HCT116 (cell line): ENCODE data around the gene GNG2. TPM values are rescaled to one million over a fixed set of nuclear protein-coding genes. Genes with fewer than 3 reads are reported as not detected.

Experiments
- ATAC-seq: fragments of 200-7000 bp; cut with Tn5 transposase; 2 replicates; pipeline ENCODE4 v1.9.1; 2020; ENCODE audit warnings: mild to moderate bottlenecking, moderate library complexity
- BruUV-seq: library from RNA; stranded (reverse); fragments of 400-500 nt; replicated peaks from 2 replicates; lab custom pipeline; 2021; lab: Mats Ljungman, UMichigan
- CTCF ChIA-PET: fragments of 300-600 bp; sonication (Branson Sonifier 250); formaldehyde crosslinking; loops from one replicate; lab custom pipeline; 2021; ENCODE audit warnings: antibody characterized with exemption; lab: Charles Lee
- POLR2A ChIA-PET: fragments of 300-600, 350-600 bp; sonication (Branson Sonifier 250); formaldehyde crosslinking; loops from one replicate; lab custom pipeline; 2021; ENCODE audit warnings: antibody characterized with exemption; lab: Charles Lee
- RAD21 ChIA-PET, 2 experiments: fragments of 300-600 bp; sonication (Branson Sonifier 250); formaldehyde crosslinking; loops; one replicate each; lab custom pipeline; 2023; ENCODE audit warnings: low total read pairs in 2 of 2; ENCODE audit not compliant: uncharacterized antibody in 2 of 2, unreplicated experiment in 2 of 2, low non-redundant PET in 1 of 2; lab: Charles Lee
- DNase-seq: peaks from one replicate; pipeline ENCODE4 v3.0.0-alpha.2; 2010; ENCODE audit warnings: low read depth, low spot score
- H2AFZ ChIP-seq: fragments of 200-600 bp; shearing (Covaris generic), sonication (generic); 2 replicates; pipeline ENCODE4 v1.6.1; 2017; ENCODE audit warnings: low read depth, mixed run types, mixed read lengths, antibody characterized with exemption, low read length; ENCODE audit not compliant: poor library complexity, severe bottlenecking
- H3K27ac ChIP-seq: 2 replicates; pipeline ENCODE4 v1.5.1; 2012; ENCODE audit warnings: low read depth, low read length
- H3K27me3 ChIP-seq: fragments of 200-600 bp; sonication (generic); 2 replicates; pipeline ENCODE4 v1.6.1; 2016; ENCODE audit warnings: mixed run types, low read length, mixed read lengths; ENCODE audit not compliant: insufficient read depth
- H3K36me3 ChIP-seq, 2 experiments: fragments of 200-500 bp in 1 of 2; fragments of 200-600 bp in 1 of 2; sonication (Bioruptor generic) in 1 of 2; sonication (generic) in 1 of 2; 2 replicates each; pipeline versions ENCODE4 v1.5.1 to v1.6.1; 2014 to 2016; ENCODE audit warnings: low read length in 2 of 2, inconsistent platforms in 1 of 2, mixed read lengths in 1 of 2, mixed run types in 1 of 2; ENCODE audit not compliant: insufficient read depth in 2 of 2, control insufficient read depth in 1 of 2
- H3K4me1 ChIP-seq, 2 experiments: fragments of 200-600 bp in 1 of 2; sonication (generic) in 1 of 2; 2 replicates each; pipeline versions ENCODE4 v1.5.1 to v1.6.1; 2012 to 2017; ENCODE audit warnings: low read length in 2 of 2, inconsistent platforms in 1 of 2, mild to moderate bottlenecking in 1 of 2, mixed read lengths in 1 of 2, mixed run types in 1 of 2, moderate library complexity in 1 of 2; ENCODE audit not compliant: insufficient read depth in 2 of 2, control insufficient read depth in 1 of 2
- H3K4me2 ChIP-seq: fragments of 200-600 bp; sonication (generic); 2 replicates; pipeline ENCODE4 v1.6.1; 2017; ENCODE audit warnings: mixed run types, low read length, mixed read lengths
- H3K4me3 ChIP-seq, 2 experiments: fragments of 200-600 bp in 1 of 2; sonication (generic) in 1 of 2; replicated peaks in 1 of 2; 2 replicates each; pipeline ENCODE4 v1.5.1; 2011 to 2016; ENCODE audit warnings: low read length in 2 of 2, control low read depth in 1 of 2, low read depth in 1 of 2, mild to moderate bottlenecking in 1 of 2, mixed read lengths in 1 of 2, mixed run types in 1 of 2
- H3K79me2 ChIP-seq: fragments of 200-600 bp; sonication (generic); 2 replicates; pipeline ENCODE4 v1.6.1; 2017; ENCODE audit warnings: mild to moderate bottlenecking, mixed run types, low read length, moderate library complexity, mixed read lengths; ENCODE audit not compliant: insufficient read depth
- H3K9ac ChIP-seq: fragments of 200-600 bp; sonication (generic); 2 replicates; pipeline ENCODE4 v1.6.1; 2016; ENCODE audit warnings: low read length, mixed read lengths
- H3K9me2 ChIP-seq: fragments of 200-600 bp; sonication (generic), shearing (Covaris generic); 2 replicates; pipeline ENCODE4 v1.6.1; 2017; ENCODE audit warnings: mixed run types, mild to moderate bottlenecking, moderate library complexity; ENCODE audit not compliant: insufficient read depth
- H3K9me3 ChIP-seq, 2 experiments: fragments of 200-500 bp in 1 of 2; fragments of 200-600 bp in 1 of 2; sonication (Bioruptor generic) in 1 of 2; sonication (generic) in 1 of 2; 2 replicates each; pipeline ENCODE4 v1.6.1; 2014 to 2017; ENCODE audit warnings: low read length in 2 of 2, mixed read lengths in 2 of 2, inconsistent platforms in 1 of 2, low read depth in 1 of 2, mild to moderate bottlenecking in 1 of 2, mixed run types in 1 of 2, moderate library complexity in 1 of 2; ENCODE audit not compliant: control insufficient read depth in 1 of 2, insufficient read depth in 1 of 2
- H4K20me1 ChIP-seq: fragments of 200-600 bp; sonication (generic), shearing (Covaris generic); 2 replicates; pipeline ENCODE4 v1.6.1; 2017; ENCODE audit warnings: mixed run types, mild to moderate bottlenecking, moderate library complexity; ENCODE audit not compliant: insufficient read depth
- CBX3 ChIP-seq: IDR thresholded peaks from 2 replicates; pipeline ENCODE4 v1.6.1; 2012; ENCODE audit warnings: low read depth
- CEBPB ChIP-seq: IDR thresholded peaks from 2 replicates; pipeline ENCODE4 v1.6.1; 2012; ENCODE audit warnings: low read depth
- EGR1 ChIP-seq: IDR thresholded peaks from 2 replicates; pipeline ENCODE4 v1.6.1; 2012; ENCODE audit warnings: low read depth
- ELF1 ChIP-seq: IDR thresholded peaks from 2 replicates; pipeline ENCODE4 v1.6.1; 2012; ENCODE audit warnings: low read depth, borderline replicate concordance
- EZH2 ChIP-seq: fragments of 200-600 bp; sonication (generic); IDR thresholded peaks from 2 replicates; pipeline ENCODE4 v1.6.1; 2017; ENCODE audit warnings: antibody characterized with exemption, mixed run types
- EZH2phosphoT487 ChIP-seq: fragments of 200-600 bp; IDR thresholded peaks from 2 replicates; pipeline ENCODE4 v1.6.1; 2018; ENCODE audit warnings: antibody characterized with exemption, borderline replicate concordance
- FOSL1 ChIP-seq: IDR thresholded peaks from 2 replicates; pipeline ENCODE4 v1.6.1; 2012; ENCODE audit warnings: low read depth
- POLR2A ChIP-seq: IDR thresholded peaks from 2 replicates; pipeline ENCODE4 v1.7.0; 2011; ENCODE audit warnings: borderline replicate concordance; ENCODE audit not compliant: insufficient read depth, insufficient read length; ENCODE audit errors: extremely low read depth
- POLR2AphosphoS5 ChIP-seq: IDR thresholded peaks from 2 replicates; pipeline ENCODE4 v1.6.1; 2011; ENCODE audit warnings: mild to moderate bottlenecking, low read depth, low read length, moderate library complexity
- RAD21 ChIP-seq: IDR thresholded peaks from 2 replicates; pipeline ENCODE4 v1.6.1; 2012; ENCODE audit warnings: low read depth, mild to moderate bottlenecking
- SP1 ChIP-seq: IDR thresholded peaks from 2 replicates; pipeline ENCODE4 v1.6.1; 2012; ENCODE audit warnings: low read depth
- YY1 ChIP-seq: IDR thresholded peaks from 2 replicates; pipeline ENCODE4 v1.6.1; 2011; ENCODE audit warnings: low read length, low read depth, moderate library complexity, mild to moderate bottlenecking; ENCODE audit not compliant: insufficient replicate concordance; ENCODE audit errors: extremely low read depth
- ZNF274 ChIP-seq: fragments of 200-500 bp; sonication (Bioruptor generic); IDR thresholded peaks from 2 replicates; pipeline ENCODE4 v1.6.1; 2014; ENCODE audit warnings: mild to moderate bottlenecking, low read depth, low read length, inconsistent platforms
- intact Hi-C: fragments of 100-400 bp; cut with micrococcal nuclease; formaldehyde crosslinking; loops from 2 replicates; pipeline ENCODE4 v1.10.0; 2022
- total RNA-seq: library from RNA; stranded (reverse); gene quantifications from one replicate; pipeline ENCODE4 v1.2.1, GENCODE V29; 2021; ENCODE audit not compliant: unreplicated experiment
- TF ChIP-seq, protein P1 (sequence below), 3 experiments: fragments of 200-600 bp in 1 of 3; sonication (generic) in 1 of 3; IDR thresholded peaks in 2 of 3; conservative IDR thresholded peaks in 1 of 3; 2 replicates each; pipeline ENCODE4 v1.5.1; 2012 to 2017; ENCODE audit warnings: low read depth in 2 of 3, low read length in 2 of 3, antibody characterized with exemption in 1 of 3, borderline replicate concordance in 1 of 3, control low read depth in 1 of 3, mild to moderate bottlenecking in 1 of 3, mixed read lengths in 1 of 3, mixed run types in 1 of 3, moderate library complexity in 1 of 3; ENCODE audit not compliant: insufficient read depth in 1 of 3
- TF ChIP-seq, protein P2 (sequence below): IDR thresholded peaks from 2 replicates; pipeline ENCODE4 v1.6.1; 2012

Gene GNG2
- total RNA-seq, 1 experiment from 2014 or later: 0.74 TPM

DNA sequence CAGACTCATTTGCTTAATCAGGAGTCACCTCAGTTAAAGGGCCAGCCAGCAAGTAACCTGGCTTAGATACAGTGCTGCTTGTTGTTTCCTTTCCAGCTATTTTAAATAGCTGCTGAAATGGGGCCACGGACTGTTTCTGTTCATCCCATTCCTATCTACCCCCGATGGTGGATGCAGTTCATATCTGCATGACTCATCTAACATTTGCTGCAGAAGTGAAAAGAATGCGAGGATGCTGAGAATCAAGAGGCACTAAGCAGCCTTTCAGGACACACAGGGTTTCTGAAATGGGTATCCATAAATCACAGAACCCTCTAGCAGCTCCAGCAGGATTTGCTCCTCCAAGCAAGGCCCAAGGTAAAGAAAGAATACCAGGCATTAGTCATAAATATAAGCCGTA is 68.8 kb downstream of the GNG2 start (continued):
- TF ChIP-seq, protein P1, sequence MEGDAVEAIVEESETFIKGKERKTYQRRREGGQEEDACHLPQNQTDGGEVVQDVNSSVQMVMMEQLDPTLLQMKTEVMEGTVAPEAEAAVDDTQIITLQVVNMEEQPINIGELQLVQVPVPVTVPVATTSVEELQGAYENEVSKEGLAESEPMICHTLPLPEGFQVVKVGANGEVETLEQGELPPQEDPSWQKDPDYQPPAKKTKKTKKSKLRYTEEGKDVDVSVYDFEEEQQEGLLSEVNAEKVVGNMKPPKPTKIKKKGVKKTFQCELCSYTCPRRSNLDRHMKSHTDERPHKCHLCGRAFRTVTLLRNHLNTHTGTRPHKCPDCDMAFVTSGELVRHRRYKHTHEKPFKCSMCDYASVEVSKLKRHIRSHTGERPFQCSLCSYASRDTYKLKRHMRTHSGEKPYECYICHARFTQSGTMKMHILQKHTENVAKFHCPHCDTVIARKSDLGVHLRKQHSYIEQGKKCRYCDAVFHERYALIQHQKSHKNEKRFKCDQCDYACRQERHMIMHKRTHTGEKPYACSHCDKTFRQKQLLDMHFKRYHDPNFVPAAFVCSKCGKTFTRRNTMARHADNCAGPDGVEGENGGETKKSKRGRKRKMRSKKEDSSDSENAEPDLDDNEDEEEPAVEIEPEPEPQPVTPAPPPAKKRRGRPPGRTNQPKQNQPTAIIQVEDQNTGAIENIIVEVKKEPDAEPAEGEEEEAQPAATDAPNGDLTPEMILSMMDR (IDR thresholded peaks at IDR 0.05 in 2 of 3, conservative IDR thresholded peaks at IDR 0.05 in 1 of 3; ENCODE audit: borderline replicate concordance in 1 of 3, insufficient read depth in 1 of 3, low read depth in 2 of 3, low read length in 2 of 3): no peak
- no peak for TF ChIP-seq EGR1
- no peak for TF ChIP-seq POLR2AphosphoS5
- TF ChIP-seq POLR2A: no peak
- TF ChIP-seq ZNF274: no peak
- TF ChIP-seq FOSL1: no peak
- TF ChIP-seq EZH2: no peak
- TF ChIP-seq, protein P2, sequence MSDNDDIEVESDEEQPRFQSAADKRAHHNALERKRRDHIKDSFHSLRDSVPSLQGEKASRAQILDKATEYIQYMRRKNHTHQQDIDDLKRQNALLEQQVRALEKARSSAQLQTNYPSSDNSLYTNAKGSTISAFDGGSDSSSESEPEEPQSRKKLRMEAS: no peak

DNA sequence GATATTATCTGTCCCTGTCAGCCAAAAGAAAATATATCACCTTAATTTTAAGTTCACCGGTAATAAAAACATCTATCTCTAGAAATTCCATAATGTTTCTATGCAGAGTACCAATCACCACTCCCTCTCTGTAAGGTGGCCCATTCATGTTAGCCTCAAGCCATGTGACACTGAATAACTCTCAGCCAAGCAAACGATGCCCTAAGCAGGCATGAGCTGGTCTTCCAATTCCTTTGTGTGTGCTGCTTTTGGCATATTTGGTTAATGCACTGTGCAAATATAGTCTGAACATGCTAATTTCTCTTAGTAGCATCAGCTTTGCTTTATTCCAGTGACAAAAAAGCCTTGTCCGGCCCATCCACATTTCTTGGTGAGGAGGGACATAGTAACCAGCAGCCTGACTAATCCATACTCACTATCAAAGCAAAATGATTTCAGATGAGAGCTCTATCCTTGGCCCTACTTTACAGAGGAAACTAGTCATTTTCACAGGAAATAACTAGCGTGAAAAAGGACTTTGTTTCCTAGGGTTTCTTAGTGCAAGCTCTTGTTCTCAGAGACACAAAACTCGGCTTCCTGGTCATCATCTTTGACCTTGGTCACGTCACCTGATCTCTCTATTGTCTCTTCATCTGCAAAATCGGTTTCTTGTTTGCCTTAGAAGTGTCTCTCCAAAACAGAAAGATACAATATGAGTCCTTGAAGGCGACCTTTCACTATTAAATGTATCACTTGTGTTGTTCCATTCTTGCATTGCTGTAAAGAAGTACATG is 69.7 kb downstream of the GNG2 start:
- no peaks in the 10 kb centered on the region for H3K9me3 ChIP-seq
- BruUV-seq: no TSS peak
- ChIA-PET CTCF (no interaction called here), POLR2A (no interaction called here), RAD21 (no interaction called here)
- TF ChIP-seq, protein P2: no peak
- TF ChIP-seq SP1: no peak
- TF ChIP-seq CEBPB: no peak
- no peak for TF ChIP-seq EZH2phosphoT487
- no peak for TF ChIP-seq POLR2A
- TF ChIP-seq YY1: no peak
- no peak for TF ChIP-seq RAD21
- no peak for TF ChIP-seq ELF1
- no peak for TF ChIP-seq POLR2AphosphoS5
- no peak for TF ChIP-seq CBX3
- H3K36me3 ChIP-seq: no peaks in the 10 kb centered on the region
- intact Hi-C loops: no loop called here
- H3K27me3 ChIP-seq: no peaks in the 10 kb centered on the region
- no peaks in the 10 kb centered on the region for H3K9me2 ChIP-seq
- H3K4me2 ChIP-seq: no peak overlapping the region
- no peaks in the 10 kb centered on the region for H3K79me2 ChIP-seq
- no peak overlapping the region for H3K9ac ChIP-seq
- no peak overlapping the region for H2AFZ ChIP-seq
- ATAC-seq (no peak), DNase-seq (no peak)
- no peak overlapping the region for H3K4me3 ChIP-seq
- H4K20me1 ChIP-seq: no peaks in the 10 kb centered on the region
- H3K4me1 ChIP-seq: no peaks in the 10 kb centered on the region
- no peak overlapping the region for H3K27ac ChIP-seq
